BJ (cell line): ENCODE measurements around the gene CPEB3. TPM values are rescaled to one million over a fixed set of nuclear protein-coding genes. Genes with fewer than 3 reads are reported as not detected.

Source experiments
- CTCF ChIA-PET: fragments of 350-600 bp; formaldehyde crosslinking; extraction: SDS; loops from one replicate; lab custom pipeline; 2021; ENCODE audit warnings: antibody characterized with exemption, inconsistent platforms; lab: Yijun Ruan, JAX
- POLR2A ChIA-PET: fragments of 300-600 bp; sonication (Branson Sonifier 250); formaldehyde crosslinking; extraction: SDS; loops from one replicate; lab custom pipeline; 2021; ENCODE audit warnings: antibody characterized with exemption; lab: Charles Lee
- DNase-seq: peaks from one replicate; pipeline ENCODE4 v3.0.0-alpha.2; 2011; ENCODE audit warnings: low read depth
- H3K27me3 ChIP-seq: 2 replicates; pipeline ENCODE4 v1.6.0; 2011; ENCODE audit warnings: low read length; ENCODE audit not compliant: control insufficient read depth, insufficient read depth
- H3K36me3 ChIP-seq: 2 replicates; pipeline ENCODE4 v1.5.1; 2011; ENCODE audit warnings: low read length; ENCODE audit not compliant: control insufficient read depth, insufficient read depth
- H3K4me3 ChIP-seq: 2 replicates; pipeline ENCODE4 v1.5.1; 2011; ENCODE audit warnings: low read depth, mild to moderate bottlenecking, control low read depth, low read length
- CTCF ChIP-seq: IDR thresholded peaks from 2 replicates; pipeline ENCODE4 v1.5.1; 2011; ENCODE audit warnings: low read depth, mild to moderate bottlenecking, control low read depth, inconsistent platforms, low read length, moderate library complexity; ENCODE audit not compliant: insufficient read depth
- polyA plus RNA-seq: library from polyadenylated mRNA; depleted of rRNA; stranded (reverse); fragments of >200 nt; gene quantifications from 2 replicates; pipeline ENCODE4 v1.2.3, GENCODE V29; 2011

Gene CPEB3
- polyA plus RNA-seq, 1 experiment, result 0.28 TPM

- Histone ChIP-seq H3K36me3 (no peaks in the 10 kb centered on the region), H3K4me3 (no peak overlapping the region), H3K27me3 (no peaks in the 10 kb centered on the region)
- no peak for DNase-seq
- ChIA-PET CTCF (interaction anchor here (1.0 to 1.1 kb wide), 2 partner anchors 17 to 25 kb away, joined by 3 to 4 read pairs; no protein-coding TSS in a partner anchor), POLR2A (no interaction called here)
- TF ChIP-seq CTCF, result no peak
Measured at GRCh38 chr10:92267343-92267742, 23.5 kb downstream of the CPEB3 start.

GRCh38 chr10:92265687-92266258, 25.1 kb downstream of the CPEB3 start:
- DNase-seq, result no peak
- Histone ChIP-seq H3K4me3 (no peak overlapping the region), H3K36me3 (no peaks in the 10 kb centered on the region), H3K27me3 (no peaks in the 10 kb centered on the region)
- ChIA-PET POLR2A (no interaction called here), CTCF (no interaction called here)
- TF ChIP-seq CTCF, result no peak

GRCh38 chr10:92264249-92264648, 26.6 kb downstream of the CPEB3 start:
- ChIA-PET CTCF (no interaction called here), POLR2A (interaction anchor here (0.6 kb wide), 1 partner anchor 11 kb away, joined by 3 read pairs; no protein-coding TSS in a partner anchor)
- H3K27me3 ChIP-seq, result no peaks in the 10 kb centered on the region

GRCh38 chr10:92263396-92263795, 27.5 kb downstream of the CPEB3 start:
- Histone ChIP-seq H3K36me3 (no peaks in the 10 kb centered on the region), H3K27me3 (no peaks in the 10 kb centered on the region), H3K4me3 (no peak overlapping the region)
- no peak for TF ChIP-seq CTCF
- POLR2A ChIA-PET, result no interaction called here
- CTCF ChIA-PET, result no interaction called here
- no peak for DNase-seq

More at GRCh38 chr10:92264249-92264648, 26.6 kb downstream of the CPEB3 start:
- TF ChIP-seq CTCF, result no peak
- Histone ChIP-seq H3K36me3 (no peaks in the 10 kb centered on the region), H3K4me3 (no peak overlapping the region)
- no peak for DNase-seq

- no peak overlapping the region for H3K4me3 ChIP-seq
- POLR2A ChIA-PET, result no interaction called here
- no peaks in the 10 kb centered on the region for H3K36me3 ChIP-seq
- no peak for DNase-seq
- no peaks in the 10 kb centered on the region for H3K27me3 ChIP-seq
- no peak for TF ChIP-seq CTCF
- CTCF ChIA-PET, result interaction anchor here (1.2 kb wide), 1 partner anchor 44 kb away, joined by 3 read pairs; no protein-coding TSS in a partner anchor
Measured at GRCh38 chr10:92248566-92248965, 42.3 kb downstream of the CPEB3 start.
